HG03066 (cell line): Measurements from ENCODE around the gene NGEF.
"Not testable (repeated sequence)": the region's sequence is repeated elsewhere in the genome, so short reads cannot be mapped to it uniquely, and the experiment has no call there.

Source experiments
- ATAC-seq: cut with Tn5 transposase; IDR thresholded peaks from one replicate; pipeline ENCODE4 v1.9.1; 2021; ENCODE audit warnings: low read depth; ENCODE audit not compliant: unreplicated experiment

NGEF gene

DNA sequence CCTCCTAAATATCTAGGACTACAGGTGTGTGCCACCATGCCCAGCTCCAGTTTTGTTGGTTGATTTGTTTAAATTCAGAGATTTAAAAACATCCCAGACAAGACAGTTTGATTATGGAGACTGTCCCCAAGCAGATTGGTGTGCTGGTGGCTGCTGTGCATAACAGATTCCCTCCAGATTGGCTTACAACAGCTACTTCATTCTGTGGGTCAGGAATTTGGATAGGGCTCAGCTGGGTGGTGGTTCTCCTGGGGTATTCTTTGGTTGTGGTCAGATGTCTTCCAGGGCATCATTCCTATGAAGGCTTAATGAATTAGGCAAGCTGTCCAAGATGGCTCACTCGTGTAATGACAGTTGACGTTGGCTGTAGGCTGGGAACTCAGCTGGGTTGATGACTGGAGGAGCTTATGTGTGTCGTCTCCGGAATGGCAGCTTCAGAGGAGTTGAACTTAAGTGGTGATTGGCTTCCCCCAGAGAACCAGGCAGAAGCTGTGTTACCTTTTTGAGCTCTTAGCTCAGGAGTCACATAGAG is 153.6 kb downstream of the NGEF start:
- no peak for ATAC-seq

DNA sequence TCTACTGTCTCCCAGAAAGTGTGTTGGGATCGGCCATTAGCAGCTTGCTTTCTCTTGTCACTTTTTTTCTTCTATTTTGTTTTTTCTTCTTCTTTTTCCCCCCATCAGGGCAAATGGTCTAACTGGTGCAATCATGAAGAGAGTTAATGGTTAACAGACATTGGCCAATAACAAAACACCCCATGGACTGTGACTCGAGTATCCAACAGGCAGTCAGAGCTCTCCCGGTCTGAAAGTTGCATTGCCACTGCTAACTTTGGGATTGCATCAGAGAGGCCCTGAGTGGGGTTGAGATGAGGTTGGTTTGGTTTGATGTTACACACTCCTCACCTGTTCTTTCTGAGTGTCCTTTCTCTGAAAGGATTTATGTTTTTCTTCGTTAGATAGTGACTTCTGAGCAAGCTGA is 155.9 kb downstream of the NGEF start:
- no peak for ATAC-seq

DNA sequence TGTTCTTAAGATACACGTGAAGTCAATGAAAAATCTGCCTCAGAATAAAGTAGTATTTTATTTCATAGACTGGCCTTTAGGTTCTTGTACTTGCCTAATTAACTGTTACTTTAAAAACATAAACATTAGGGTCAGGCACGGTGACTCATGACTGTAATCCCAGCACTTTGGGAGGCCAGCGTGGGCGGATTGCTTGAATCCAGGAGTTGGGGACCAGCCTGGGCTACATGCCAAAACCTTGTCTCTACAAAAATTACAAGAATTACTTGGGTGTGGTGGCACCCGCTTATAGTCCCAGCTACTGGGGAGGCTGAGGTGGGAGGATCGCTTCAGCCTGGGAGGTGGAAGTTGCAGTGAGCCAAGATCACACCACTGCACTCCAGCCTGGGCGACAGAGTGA is 159.0 kb downstream of the NGEF start:
- no peak for ATAC-seq

DNA sequence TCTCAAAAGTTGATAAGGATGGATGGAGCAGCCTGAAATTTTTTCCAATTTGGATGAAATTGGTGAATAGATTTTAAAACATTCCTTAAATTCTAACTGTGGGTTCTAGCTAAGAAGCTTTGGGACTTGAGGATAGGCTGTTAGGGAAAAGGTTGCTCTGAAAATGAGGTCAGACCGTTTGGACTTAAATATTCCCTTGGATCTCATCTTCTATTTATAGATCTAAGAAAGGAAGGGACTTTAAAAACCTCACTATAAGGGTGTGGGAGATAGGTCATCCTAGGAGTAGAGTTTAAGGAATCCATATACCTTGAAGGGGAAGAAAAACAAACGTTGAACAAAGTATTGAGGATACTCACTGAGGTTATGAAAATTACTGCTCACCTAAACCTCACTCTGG is 160.4 kb downstream of the NGEF start:
- ATAC-seq: no peak

DNA sequence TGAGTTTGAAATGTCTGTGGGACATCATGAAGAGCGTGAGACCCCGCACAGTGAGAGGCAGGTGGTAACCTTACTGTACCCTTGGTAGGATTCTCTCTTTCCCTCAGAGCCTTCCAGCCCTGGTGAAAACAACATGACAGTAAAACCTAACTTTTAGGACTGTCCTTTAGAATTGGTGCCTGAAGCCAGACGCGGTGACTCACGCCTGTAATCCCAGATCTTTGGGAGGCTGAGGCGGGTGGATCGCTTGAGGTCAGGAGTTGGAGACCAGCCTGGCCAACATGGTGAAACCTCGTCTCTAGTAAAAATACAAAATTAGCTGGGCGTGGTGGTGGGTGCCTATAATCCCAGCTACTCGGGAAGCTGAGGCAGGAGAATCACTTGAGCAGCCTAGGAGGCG is 161.0 kb downstream of the NGEF start:
- not testable (repeated sequence) for ATAC-seq

DNA sequence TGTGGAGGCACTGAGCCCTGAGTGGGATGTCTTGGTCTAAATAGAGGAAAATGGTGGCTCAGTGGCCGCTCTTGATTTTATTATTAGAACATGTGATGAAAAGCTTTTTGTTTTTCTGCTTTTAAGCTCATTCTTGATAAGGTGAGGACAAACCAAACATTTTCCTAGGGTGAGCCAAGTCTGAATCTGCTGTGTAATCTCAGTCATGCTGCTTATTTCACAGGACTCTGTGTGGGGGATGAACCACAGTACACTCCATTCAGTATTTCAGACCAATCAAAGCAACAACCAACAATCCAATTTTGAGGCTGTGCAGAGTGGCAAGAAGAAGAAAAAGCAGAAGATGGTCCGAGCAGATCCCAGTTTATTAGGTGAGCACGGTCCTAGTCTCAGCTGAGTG is 163.0 kb downstream of the NGEF start:
- ATAC-seq: no peak

DNA sequence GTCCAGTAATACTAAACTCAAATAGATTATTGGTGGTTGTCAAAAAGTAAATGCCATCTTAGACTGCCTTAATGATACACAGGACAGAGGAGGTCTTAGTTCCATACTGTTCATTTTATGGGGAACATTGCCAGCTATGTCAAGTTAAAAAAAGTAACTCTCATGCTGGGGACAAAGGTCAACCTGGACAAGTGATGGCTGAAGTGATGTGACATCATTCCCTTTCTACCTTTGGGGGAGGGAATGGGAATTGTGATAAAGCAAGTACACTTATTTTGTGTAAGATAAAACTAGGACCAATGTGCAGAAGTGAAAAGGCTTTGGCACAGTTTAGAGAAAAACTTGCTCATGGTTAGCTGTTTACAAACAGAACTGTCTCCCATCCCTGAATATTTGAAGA is 167.0 kb downstream of the NGEF start:
- no peak for ATAC-seq

DNA sequence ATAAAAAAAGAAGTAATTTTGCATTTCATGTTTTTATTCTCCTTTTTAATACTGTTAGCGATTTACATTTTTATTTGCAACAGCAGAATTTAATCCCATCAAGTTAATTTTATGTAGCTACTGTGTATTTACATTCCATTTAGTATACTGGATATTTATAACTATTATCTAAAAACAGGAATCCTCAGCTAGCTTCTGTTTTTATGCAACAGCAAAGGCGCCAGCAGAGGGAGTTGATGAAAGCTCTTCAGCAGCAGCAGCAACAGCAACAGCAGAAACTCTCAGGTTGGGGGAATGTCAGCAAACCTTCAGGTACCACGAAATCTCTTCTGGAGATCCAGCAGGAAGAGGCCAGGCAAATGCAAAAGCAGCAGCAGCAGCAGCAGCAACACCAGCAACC is 169.2 kb downstream of the NGEF start:
- ATAC-seq: no peak

DNA sequence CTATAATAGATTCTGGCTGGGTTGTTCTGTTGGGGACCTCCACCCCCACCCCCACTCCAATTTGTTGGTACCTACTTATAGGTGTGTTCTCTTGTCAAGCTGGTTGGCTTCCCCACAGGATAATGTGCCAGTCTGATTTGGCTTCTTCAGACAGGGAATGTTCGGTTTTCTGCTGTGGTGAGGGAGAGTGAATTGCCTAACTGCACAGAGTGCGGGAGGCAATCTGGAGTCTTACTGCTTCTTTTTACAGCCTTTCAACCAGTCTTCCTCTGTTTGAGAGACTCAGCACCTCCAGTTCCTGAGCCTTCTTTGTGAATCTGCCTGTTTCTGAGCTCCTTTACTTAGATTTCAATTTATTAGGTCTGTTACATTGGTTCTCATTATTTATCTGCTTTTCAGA is 170.4 kb downstream of the NGEF start:
- ATAC-seq: no peak

DNA sequence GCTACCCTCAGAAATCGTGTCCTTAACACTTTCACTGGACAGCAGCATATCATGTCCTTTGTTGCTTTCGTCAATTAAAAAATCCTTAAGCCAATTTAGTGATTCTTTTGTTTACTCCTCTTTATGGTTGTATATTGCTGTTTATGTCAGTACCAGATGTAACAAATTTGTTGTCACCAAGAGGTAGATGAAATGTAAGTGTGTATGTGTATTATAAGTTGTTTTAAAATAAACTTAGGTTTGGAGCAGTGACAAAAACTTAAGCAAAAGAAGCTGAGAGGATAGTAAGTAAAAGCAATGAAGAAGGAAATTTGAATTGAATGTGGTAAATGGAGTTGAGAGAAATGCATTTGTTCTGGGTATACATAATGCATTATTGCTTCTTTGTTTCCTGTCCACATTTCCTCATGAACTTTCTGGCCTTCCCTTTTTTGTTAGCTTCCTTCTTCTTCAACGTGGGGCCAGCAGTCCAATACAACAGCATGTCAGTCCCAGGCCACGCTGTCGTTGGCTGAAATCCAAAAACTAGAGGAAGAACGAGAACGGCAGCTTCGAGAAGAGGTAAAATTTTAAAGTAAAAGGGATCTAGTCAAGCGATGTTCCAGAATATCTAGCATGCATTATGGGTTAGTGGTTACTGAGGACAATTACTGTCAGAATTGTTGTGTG is 173.5 kb downstream of the NGEF start:
- ATAC-seq: no peak

DNA sequence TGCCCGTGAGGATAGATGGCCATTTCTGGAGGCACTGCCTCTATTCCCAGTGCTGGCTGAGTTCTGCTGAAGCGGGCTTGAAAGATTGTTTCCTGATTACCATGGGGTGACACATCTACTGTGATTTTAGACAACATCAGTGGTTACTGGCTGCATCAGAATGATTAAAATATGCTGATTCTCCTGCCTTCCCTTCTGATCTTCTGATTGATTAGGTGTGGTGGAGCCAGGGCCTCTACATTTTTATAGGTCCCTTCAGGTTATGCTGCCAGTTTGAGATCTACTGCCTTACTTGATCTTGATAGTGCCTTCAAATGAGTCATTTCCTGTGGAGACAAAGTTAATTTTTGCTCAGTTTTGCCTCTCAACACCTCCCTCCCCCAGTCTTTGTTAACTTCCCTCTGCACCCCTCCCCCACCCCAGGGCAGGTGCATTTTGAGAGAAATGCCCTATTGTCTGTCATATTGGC is 174.6 kb downstream of the NGEF start:
- peak; percentile 90 for ATAC-seq

DNA sequence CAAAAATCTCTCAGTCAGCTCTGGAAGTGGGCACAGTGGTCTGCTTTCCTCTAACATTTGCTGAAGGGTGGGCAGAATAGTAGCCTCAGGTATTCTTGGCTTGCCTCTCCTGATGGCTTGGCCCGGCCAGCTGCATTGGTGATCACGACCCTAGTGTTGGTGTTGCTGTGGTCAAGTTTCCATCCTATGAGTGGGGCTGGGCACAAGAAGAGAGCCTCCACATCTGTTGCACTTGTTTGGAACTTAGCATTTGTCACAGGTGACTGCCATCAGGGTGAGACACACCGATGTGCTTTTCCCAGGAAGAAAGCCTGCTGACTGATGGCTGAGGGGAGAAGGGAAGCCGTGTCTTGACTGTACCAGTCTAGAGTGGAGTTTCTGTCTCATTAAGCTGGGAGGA is 176.1 kb downstream of the NGEF start:
- ATAC-seq: no peak

DNA sequence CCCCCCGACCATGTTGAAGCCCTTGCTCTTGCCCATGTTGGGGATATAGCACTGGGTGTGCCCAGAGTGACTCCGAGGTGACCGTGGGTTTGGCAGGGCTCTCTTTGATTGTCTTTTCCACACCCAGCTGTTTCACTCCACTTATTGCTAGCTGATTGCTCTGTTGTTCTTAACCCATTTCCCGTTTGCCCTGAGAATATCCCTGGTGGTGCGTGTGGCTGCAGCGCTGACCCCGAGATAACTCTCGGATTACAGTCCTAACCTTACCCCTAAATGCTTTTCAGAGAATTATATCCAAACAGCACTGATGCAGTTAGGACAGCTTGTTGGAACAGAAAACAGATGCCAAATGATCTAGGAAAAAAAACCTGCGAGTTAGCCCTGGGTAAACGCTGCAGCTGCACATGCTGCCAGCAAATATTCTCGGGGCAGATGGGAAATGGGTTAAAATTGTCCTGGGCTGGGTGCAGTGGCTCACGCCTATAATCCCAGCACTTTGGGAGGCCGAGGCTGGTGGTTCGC is 177.3 kb downstream of the NGEF start:
- ATAC-seq: no peak

DNA sequence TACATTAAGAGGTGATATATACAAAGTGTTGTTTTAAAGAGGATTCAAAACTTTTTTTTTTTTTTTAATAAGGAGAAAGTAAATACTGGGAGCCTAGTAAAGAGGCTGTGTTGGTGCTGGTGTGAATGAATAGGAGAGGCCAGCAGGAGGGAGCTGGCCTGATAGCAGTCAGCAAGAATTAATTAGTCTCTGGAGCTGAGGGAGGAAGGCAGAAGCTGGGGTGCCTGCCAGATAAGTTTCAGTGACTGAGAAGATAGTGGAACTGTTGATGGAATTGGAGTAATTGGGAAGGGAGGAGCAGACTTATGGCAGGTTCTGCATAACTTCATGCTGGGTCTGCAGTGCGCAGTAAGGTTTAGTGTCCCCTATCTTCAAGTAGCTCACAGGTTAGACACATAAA is 179.2 kb downstream of the NGEF start:
- no peak for ATAC-seq

DNA sequence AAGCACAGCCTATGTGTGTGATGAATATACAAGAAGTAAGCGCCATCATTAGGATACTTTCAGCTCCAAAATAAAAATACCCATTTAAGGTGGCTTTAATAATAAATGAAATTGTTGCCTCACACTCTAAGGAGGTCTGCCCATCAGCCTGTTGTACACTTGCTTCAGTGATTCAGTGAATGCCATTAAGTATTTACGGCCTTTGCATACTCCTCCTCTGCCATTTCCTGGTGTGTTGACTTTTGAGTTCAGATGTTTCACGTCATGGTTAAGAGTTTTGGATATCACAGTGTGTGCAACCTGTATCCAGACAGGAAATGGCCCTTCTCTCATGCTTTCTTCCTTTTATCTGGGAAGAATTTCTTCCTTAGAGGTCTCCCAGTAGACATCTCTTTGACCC is 181.6 kb downstream of the NGEF start:
- no peak for ATAC-seq

DNA sequence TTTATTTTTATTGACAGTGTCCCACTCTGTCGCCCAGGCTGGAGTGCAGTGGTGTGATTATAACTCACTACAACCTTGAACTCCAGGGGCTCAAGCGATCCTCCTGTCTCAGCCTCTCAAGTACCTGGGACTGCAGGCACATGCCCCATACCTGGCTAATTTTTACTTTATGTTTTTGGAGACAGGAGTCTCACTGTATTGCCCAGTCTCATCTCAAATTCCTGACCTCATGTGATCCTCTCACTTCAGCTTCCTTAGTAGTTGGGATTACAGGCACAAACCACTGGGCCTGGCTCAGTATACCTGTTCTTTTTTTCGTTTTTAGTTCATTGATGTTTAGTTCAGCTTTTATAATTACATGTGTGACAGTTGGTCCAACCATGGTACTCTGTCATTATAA is 183.1 kb downstream of the NGEF start:
- no peak for ATAC-seq
